ENCODE measurements around the gene MMP24. TPM values are rescaled to one million over a fixed set of nuclear protein-coding genes. Genes with fewer than 3 reads are reported as not detected.

Gene MMP24
- total RNA-seq, 1 donor from 2014 or later, result 0.40 TPM

DNA sequence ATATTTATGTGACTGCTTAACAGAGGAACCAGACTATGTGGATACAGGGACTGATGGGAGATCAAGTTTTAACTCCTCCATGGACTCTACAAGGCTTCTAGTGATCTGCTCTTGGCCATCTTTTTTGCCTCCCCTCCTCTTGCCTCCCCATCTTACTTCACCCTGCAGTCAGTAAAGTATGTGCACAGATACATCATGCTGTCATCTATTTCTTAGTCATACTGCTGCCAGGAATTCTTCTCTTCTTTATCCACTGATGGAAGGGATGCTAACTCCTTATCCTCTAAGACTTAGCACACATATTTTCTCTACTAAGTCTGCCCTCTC, 93.3 kb downstream of the MMP24 start:
- DNase-seq (ENCODE audit: low spot score), result no peak
- intact Hi-C loops (cut with DNase I), result no loop called here

- intact Hi-C loops (cut with DNase I), result no loop called here
- no peak for DNase-seq (ENCODE audit: low spot score)
These were observed 94.1 kb downstream of the MMP24 start for GRCh38 chr20:35320396-35321126.

- no peak for DNase-seq (ENCODE audit: low spot score)
- intact Hi-C loops (cut with DNase I), result no loop called here
These were observed 98.9 kb downstream of the MMP24 start for GRCh38 chr20:35325401-35325800.

DNA sequence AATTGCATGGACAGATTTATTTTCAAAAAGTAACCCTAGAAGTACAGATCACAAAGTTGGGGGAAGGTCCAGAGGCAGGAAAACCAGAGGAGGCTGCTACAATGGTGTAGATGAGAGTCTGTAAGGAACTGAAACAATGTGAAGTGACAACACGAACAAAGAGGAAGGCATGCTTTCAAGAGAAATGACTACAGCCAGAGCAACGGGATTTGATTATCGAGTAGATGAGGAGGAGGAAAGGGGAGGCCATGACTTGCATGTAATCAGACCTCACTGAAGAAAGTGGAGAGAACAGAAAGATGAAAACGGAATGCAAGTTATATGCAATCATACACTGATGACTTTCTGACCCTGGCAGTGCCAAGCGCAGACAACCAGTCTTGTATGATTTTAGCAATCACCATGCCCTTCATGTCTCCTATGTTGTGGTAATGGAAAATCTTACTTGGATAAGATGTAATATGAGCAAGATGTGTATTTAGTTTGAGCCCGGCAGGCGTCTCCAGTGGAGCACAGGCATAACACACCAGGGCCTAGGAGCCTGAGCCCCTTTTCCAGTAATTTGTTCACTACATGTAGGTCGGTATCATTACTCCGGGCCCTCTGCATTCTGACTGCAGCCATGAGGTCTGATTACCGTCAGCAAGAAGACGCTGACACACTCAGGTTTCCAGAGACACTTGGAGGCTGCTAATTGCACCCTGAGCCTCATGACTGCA, 99.7 kb downstream of the MMP24 start:
- intact Hi-C loops (cut with DNase I), result no loop called here
- no peak for DNase-seq (ENCODE audit: low spot score)

Other genes with a start within 250 kb of the MMP24 start
- gene TRPC4AP, start 133.9 kb upstream of the MMP24 start, total RNA-seq, result 34.9 TPM
- 11.5 TPM for gene EDEM2, start 79.4 kb upstream of the MMP24 start, total RNA-seq
- 5.4 TPM for gene PROCR, start 54.6 kb upstream of the MMP24 start, total RNA-seq
- 63.4 TPM for gene MMP24OS, start 51.4 kb downstream of the MMP24 start, total RNA-seq
- 41.2 TPM for gene EIF6, start 58.1 kb downstream of the MMP24 start, total RNA-seq
- gene FAM83C, start 65.7 kb downstream of the MMP24 start, total RNA-seq, result not detected
- gene UQCC1, start 185.3 kb downstream of the MMP24 start, total RNA-seq, result 71.0 TPM
- gene GDF5, start 211.5 kb downstream of the MMP24 start, total RNA-seq, result not detected
- 14.9 TPM for gene CEP250, start 228.9 kb downstream of the MMP24 start, total RNA-seq

Data from cardiac septum (tissue), 1 donor.